ENCODE results near the gene CLASP2.

DNA sequence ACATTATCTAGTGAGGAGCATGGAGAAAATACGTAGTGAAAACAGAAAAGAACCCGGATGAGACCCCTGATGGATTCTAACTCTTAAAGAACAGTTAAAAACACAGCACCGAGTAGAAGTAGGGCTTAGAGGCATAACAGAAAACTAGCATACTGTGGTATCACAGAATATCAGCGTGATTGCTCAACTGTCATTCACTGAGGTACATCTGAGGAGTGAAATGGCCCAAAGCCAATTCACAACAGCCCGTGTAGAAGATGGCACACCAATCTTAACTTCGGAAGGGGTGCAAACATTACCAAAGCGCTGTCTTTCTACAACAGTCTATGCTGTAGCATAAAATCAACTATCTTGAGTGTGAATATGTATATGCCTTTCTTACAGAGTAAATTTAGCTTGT, 1.8 kb downstream of the CLASP2 start:
- TF ChIP-seq, protein P1, sequence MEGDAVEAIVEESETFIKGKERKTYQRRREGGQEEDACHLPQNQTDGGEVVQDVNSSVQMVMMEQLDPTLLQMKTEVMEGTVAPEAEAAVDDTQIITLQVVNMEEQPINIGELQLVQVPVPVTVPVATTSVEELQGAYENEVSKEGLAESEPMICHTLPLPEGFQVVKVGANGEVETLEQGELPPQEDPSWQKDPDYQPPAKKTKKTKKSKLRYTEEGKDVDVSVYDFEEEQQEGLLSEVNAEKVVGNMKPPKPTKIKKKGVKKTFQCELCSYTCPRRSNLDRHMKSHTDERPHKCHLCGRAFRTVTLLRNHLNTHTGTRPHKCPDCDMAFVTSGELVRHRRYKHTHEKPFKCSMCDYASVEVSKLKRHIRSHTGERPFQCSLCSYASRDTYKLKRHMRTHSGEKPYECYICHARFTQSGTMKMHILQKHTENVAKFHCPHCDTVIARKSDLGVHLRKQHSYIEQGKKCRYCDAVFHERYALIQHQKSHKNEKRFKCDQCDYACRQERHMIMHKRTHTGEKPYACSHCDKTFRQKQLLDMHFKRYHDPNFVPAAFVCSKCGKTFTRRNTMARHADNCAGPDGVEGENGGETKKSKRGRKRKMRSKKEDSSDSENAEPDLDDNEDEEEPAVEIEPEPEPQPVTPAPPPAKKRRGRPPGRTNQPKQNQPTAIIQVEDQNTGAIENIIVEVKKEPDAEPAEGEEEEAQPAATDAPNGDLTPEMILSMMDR (conservative IDR thresholded peaks at IDR 0.05): no peak
- TF ChIP-seq ZFX (IDR thresholded peaks at IDR 0.05): no peak

Data from C4-2B (cell line).